Measurements from ENCODE around the gene PDE6C.

- TF ChIP-seq, protein P1, sequence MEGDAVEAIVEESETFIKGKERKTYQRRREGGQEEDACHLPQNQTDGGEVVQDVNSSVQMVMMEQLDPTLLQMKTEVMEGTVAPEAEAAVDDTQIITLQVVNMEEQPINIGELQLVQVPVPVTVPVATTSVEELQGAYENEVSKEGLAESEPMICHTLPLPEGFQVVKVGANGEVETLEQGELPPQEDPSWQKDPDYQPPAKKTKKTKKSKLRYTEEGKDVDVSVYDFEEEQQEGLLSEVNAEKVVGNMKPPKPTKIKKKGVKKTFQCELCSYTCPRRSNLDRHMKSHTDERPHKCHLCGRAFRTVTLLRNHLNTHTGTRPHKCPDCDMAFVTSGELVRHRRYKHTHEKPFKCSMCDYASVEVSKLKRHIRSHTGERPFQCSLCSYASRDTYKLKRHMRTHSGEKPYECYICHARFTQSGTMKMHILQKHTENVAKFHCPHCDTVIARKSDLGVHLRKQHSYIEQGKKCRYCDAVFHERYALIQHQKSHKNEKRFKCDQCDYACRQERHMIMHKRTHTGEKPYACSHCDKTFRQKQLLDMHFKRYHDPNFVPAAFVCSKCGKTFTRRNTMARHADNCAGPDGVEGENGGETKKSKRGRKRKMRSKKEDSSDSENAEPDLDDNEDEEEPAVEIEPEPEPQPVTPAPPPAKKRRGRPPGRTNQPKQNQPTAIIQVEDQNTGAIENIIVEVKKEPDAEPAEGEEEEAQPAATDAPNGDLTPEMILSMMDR (IDR thresholded peaks at IDR 0.05; ENCODE audit: low read length) = no peak
- TF ChIP-seq EZH2phosphoT487 (IDR thresholded peaks at IDR 0.05; ENCODE audit: low read length) (no peak), EZH2 (optimal IDR thresholded peaks at IDR 0.05; ENCODE audit: low read depth, low read length) (no peak)
Measured at GRCh38 chr10:93576888-93577287, 35.4 kb upstream of the PDE6C start.
